Measurements from ENCODE around the gene S100A14. TPM values are rescaled to one million over a fixed set of nuclear protein-coding genes. Genes with fewer than 3 reads are reported as not detected.

S100A14 gene
- total RNA-seq, 1 experiment from 2014 or later: 252 TPM

GRCh38 chr1:153569465-153569864, 46.7 kb downstream of the S100A14 start:
- ATAC-seq (no peak), DNase-seq (ENCODE audit: low read depth, low spot score) (no peak)
- Histone ChIP-seq H3K27me3 (ENCODE audit: insufficient read depth, low read length) (no peaks in the 10 kb centered on the region), H4K20me1 (ENCODE audit: insufficient read depth) (no peaks in the 10 kb centered on the region), H3K9me3 (ENCODE audit: control insufficient read depth in 1 of 2, insufficient read depth in 1 of 2, low read depth in 1 of 2, low read length in 2 of 2) (no peaks in the 10 kb centered on the region), H3K79me2 (ENCODE audit: insufficient read depth, low read length) (no peaks in the 10 kb centered on the region), H3K9me2 (ENCODE audit: insufficient read depth) (no peaks in the 10 kb centered on the region), H3K4me1 (ENCODE audit: control insufficient read depth in 1 of 2, insufficient read depth in 2 of 2, low read length in 2 of 2) (peaks cover 58 to 76% of the 10 kb centered on the region in 2 experiments), H3K4me3 (replicated peaks in 1 of 2; ENCODE audit: low read depth in 1 of 2, low read length in 2 of 2) (no peak overlapping the region), H3K9ac (ENCODE audit: low read length) (peak overlapping the region; percentile 80), H3K36me3 (ENCODE audit: control insufficient read depth in 1 of 2, insufficient read depth in 2 of 2, low read length in 2 of 2) (no peaks in the 10 kb centered on the region), H3K27ac (ENCODE audit: low read depth, low read length) (peak overlapping the region; percentile 100), H2AFZ (ENCODE audit: low read depth, low read length, poor library complexity, severe bottlenecking) (no peak overlapping the region), H3K4me2 (ENCODE audit: low read length) (peak overlapping the region; percentile 68; the same call in 1 of the 2 replicates)
- TF ChIP-seq YY1 (IDR thresholded peaks at IDR 0.05; ENCODE audit: extremely low read depth, insufficient replicate concordance, low read depth, low read length) (no peak), EZH2 (IDR thresholded peaks at IDR 0.05) (no peak), EGR1 (IDR thresholded peaks at IDR 0.05; ENCODE audit: low read depth) (no peak), ZBTB33 (IDR thresholded peaks at IDR 0.05; ENCODE audit: extremely low read depth, insufficient replicate concordance, low read length) (no peak), SIN3A (IDR thresholded peaks at IDR 0.05; ENCODE audit: low read depth) (no peak), CBX3 (IDR thresholded peaks at IDR 0.05; ENCODE audit: low read depth) (no peak), CEBPB (IDR thresholded peaks at IDR 0.05; ENCODE audit: low read depth) (no peak), JUND (IDR thresholded peaks at IDR 0.05) (no peak), ZFX (IDR thresholded peaks at IDR 0.05) (no peak)
- no TSS peak for BruUV-seq (replicated peaks)
- ChIA-PET POLR2A (interaction anchor here (0.6 to 4.2 kb wide), 7 partner anchors 17 to 623 kb away, joined by 3 to 38 read pairs (median 4); partner anchors contain the start of genes S100A14, S100A16 and S100A6), CTCF (interaction anchor here (1.0 to 3.7 kb wide), 5 partner anchors 16 to 58 kb away, joined by 3 to 35 read pairs (median 11); partner anchors contain the start of gene S100A13), RAD21 (ENCODE audit: low non-redundant PET in 1 of 2, low total read pairs in 2 of 2, uncharacterized antibody in 2 of 2, unreplicated experiment in 2 of 2) (interaction anchor here in 1 of 2 experiments (2.1 kb wide), 1 partner anchor 36 kb away, joined by 11 read pairs; no protein-coding TSS in a partner anchor)
- intact Hi-C loops (cut with micrococcal nuclease): loop anchor here (2.0 kb wide), 1 partner anchor 217 kb away; no protein-coding TSS in a partner anchor

Measured in HCT116 (cell line).